K562 (cell line): ENCODE results near the gene AXIN2. TPM values are rescaled to one million over a fixed set of nuclear protein-coding genes. Genes with fewer than 3 reads are reported as not detected.

Experiments
- BRD9 ChIP-seq: fragments of 450-650 bp; IDR thresholded peaks from 2 replicates; pipeline ENCODE4 v1.6.1; 2018; ENCODE audit warnings: low read depth; ENCODE audit not compliant: partially characterized antibody
- DMBX1 ChIP-seq: fragments of 250-450 bp; sonication (Bioruptor Pico); IDR thresholded peaks from 2 replicates; pipeline ENCODE4 v1.8.0; 2022; ENCODE audit warnings: inconsistent platforms, mild to moderate bottlenecking, moderate library complexity, borderline replicate concordance
- FOXM1 ChIP-seq, 2 experiments: fragments of 450-650 bp in 1 of 2; sonication (generic) in 1 of 2; formaldehyde crosslinking in 1 of 2; IDR thresholded peaks; 2 replicates each; pipeline versions ENCODE4 v1.6.1 to v1.9.0; 2017 to 2022; ENCODE audit warnings: low read depth in 2 of 2, mild to moderate bottlenecking in 2 of 2, missing genetic modification reagents in 1 of 2, moderate library complexity in 1 of 2
- HNRNPH1 ChIP-seq: fragments of 200-400 bp; formaldehyde crosslinking; optimal IDR thresholded peaks from 2 replicates; pipeline ENCODE3; 2017; ENCODE audit warnings: low read depth, mild to moderate bottlenecking, low read length, moderate library complexity
- MCM7 ChIP-seq, 2 experiments: fragments of 450-650 bp; IDR thresholded peaks; 2 replicates each; pipeline ENCODE4 v1.6.1; 2016 to 2018
- MTA3 ChIP-seq: fragments of 450-650 bp; formaldehyde crosslinking; IDR thresholded peaks from 2 replicates; pipeline ENCODE4 v1.6.1; 2017; ENCODE audit warnings: mild to moderate bottlenecking, borderline replicate concordance
- PHB ChIP-seq: fragments of 250-450 bp; sonication (Bioruptor Pico); IDR thresholded peaks from 2 replicates; pipeline ENCODE4 v1.5.0; 2021
- PTRF ChIP-seq: fragments of 450-650 bp; IDR thresholded peaks from 2 replicates; pipeline ENCODE4 v1.6.1; 2016; ENCODE audit warnings: mild to moderate bottlenecking, missing genetic modification characterization, missing compliant biosample characterization
- TFAM ChIP-seq: fragments of 250-450 bp; sonication (Bioruptor Pico); conservative IDR thresholded peaks from 2 replicates; pipeline ENCODE4 v1.5.0; 2021; ENCODE audit warnings: mild to moderate bottlenecking, moderate library complexity
- TSHZ1 ChIP-seq: fragments of 250-450 bp; sonication (Bioruptor Pico); IDR thresholded peaks from 2 replicates; pipeline ENCODE4 v1.4.0; 2020; ENCODE audit warnings: mild to moderate bottlenecking, moderate library complexity
- ZFPM2 ChIP-seq: fragments of 250-450 bp; sonication (Bioruptor Pico); IDR thresholded peaks from 2 replicates; pipeline ENCODE4 v1.5.1; 2022; ENCODE audit warnings: mild to moderate bottlenecking
- ZNF318 ChIP-seq, 2 experiments: fragments of 450-650 bp; IDR thresholded peaks; 2 replicates each; pipeline ENCODE4 v1.6.1; 2016; ENCODE audit warnings: mild to moderate bottlenecking in 2 of 2, borderline replicate concordance in 1 of 2, low read depth in 1 of 2, moderate library complexity in 1 of 2
- polyA plus RNA-seq, 8 experiments: library from polyadenylated mRNA; depleted of rRNA in 4 of 8; stranded (reverse) in 5 of 8; unstranded in 3 of 8; fragments of >200 nt; fragmentation: Nextera tagmentation in 2 of 8; fragmentation: Illumina TruSeq in 1 of 8; extraction: Ambion mirVana in 2 of 8; extraction: Trizol in 1 of 8; gene quantifications; 2 replicates each; pipeline versions ENCODE4 v1.2.1 to v1.2.3, GENCODE V29; 2011 to 2014; ENCODE audit warnings: inconsistent platforms in 1 of 8, missing spikeins in 1 of 8
- total RNA-seq, 7 experiments: library from RNA; depleted of rRNA in 6 of 7; stranded (reverse); fragments of >200 nt in 6 of 7; fragmentation: Illumina TruSeq in 2 of 7; extraction: Trizol in 2 of 7; gene quantifications; 2 replicates each; pipeline versions ENCODE4 v1.2.1 to v1.2.3, GENCODE V29; 2011 to 2021; ENCODE audit warnings: low replicate concordance in 1 of 7
- TF ChIP-seq, protein P1 (sequence below): sonication (generic); formaldehyde crosslinking; IDR thresholded peaks from 2 replicates; pipeline ENCODE4 v1.8.1; 2023; ENCODE audit warnings: mild to moderate bottlenecking, missing genetic modification reagents

AXIN2 gene
- total and polyA plus RNA-seq, 9 of the 15 experiments (the other 6 are each of a cell fraction or from before 2014, with no cell fraction given) = 0.21 to 3.3 (median 1.2) TPM

DNA sequence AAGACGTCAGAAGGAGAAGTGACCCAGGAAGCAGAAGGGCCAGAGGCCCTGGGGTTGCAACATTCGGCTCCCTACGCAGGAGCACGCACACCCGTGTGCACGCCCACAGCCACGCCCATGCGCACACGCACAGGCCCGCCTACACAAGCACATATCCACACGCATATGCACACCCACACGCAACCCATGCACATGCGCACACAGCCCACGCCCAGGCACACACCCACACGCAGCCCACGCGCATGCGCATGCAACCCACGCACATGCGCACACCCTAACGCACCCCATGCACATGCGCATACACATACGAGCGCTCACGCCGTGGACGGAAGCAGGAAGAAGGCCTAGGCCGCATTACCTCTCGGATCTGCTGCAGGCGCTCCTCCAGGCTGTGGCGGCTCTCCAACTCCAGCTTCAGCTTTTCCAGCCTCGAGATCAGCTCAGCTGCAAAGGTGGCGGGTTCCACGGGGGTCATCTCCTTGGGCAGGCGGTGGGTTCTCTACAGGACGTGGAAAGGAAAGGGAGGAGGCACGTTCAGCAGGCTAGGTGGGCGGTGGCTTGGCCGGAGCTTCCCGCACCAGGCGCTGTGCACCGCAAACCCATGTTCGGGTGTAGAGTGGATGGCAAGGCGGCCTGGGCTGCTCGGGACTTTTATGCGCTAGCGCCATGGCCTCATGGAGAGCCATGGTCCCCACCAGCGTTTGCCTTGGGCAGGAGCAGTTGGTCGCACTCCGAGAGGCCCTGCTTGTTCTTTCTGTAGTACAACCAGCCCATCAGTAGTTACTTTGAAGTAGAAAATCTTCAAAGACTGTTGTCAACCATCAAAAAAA lies 23.4 kb downstream of the AXIN2 start (continued):
- no peak for TF ChIP-seq ZNF318 (IDR thresholded peaks at IDR 0.05; ENCODE audit: borderline replicate concordance in 1 of 2, low read depth in 1 of 2)
- TF ChIP-seq TSHZ1 (CRISPR knock-in tag) = no peak
- TF ChIP-seq BRD9 = no peak
- TF ChIP-seq HNRNPH1 = no peak
- TF ChIP-seq, protein P1, sequence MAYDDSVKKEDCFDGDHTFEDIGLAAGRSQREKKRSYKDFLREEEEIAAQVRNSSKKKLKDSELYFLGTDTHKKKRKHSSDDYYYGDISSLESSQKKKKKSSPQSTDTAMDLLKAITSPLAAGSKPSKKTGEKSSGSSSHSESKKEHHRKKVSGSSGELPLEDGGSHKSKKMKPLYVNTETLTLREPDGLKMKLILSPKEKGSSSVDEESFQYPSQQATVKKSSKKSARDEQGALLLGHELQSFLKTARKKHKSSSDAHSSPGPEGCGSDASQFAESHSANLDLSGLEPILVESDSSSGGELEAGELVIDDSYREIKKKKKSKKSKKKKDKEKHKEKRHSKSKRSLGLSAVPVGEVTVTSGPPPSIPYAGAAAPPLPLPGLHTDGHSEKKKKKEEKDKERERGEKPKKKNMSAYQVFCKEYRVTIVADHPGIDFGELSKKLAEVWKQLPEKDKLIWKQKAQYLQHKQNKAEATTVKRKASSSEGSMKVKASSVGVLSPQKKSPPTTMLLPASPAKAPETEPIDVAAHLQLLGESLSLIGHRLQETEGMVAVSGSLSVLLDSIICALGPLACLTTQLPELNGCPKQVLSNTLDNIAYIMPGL (CRISPR knock-in tag) = no peak
- no peak for TF ChIP-seq MCM7 (IDR thresholded peaks at IDR 0.05)
- no peak for TF ChIP-seq TFAM (CRISPR knock-in tag)
- no peak for TF ChIP-seq PHB (CRISPR knock-in tag)
- no peak for TF ChIP-seq ZFPM2 (CRISPR knock-in tag)
- no peak; the same call in 1 of the 2 replicates for TF ChIP-seq MTA3
- no peak for TF ChIP-seq FOXM1 (IDR thresholded peaks at IDR 0.05; ENCODE audit: low read depth)
- TF ChIP-seq FOXM1 (CRISPR knock-in tag; IDR thresholded peaks at IDR 0.05; ENCODE audit: low read depth) = no peak
- TF ChIP-seq DMBX1 (CRISPR knock-in tag) = no peak
- no peak for TF ChIP-seq PTRF (tag)
